ENCODE results near the gene ORAI3.

GRCh38 chr16:30931068-30931650 is 17.7 kb upstream of the ORAI3 start:
- TF ChIP-seq ZBTB48 (tag by site-specific recombination; IDR thresholded peaks at IDR 0.05): no peak
- no peak for TF ChIP-seq CTCF (tag by site-specific recombination; IDR thresholded peaks at IDR 0.05)
